AG04450 (cell line): ENCODE results near the gene MAN1B1. TPM values are rescaled to one million over a fixed set of nuclear protein-coding genes. Genes with fewer than 3 reads are reported as not detected.

Experiments used
- CTCF ChIA-PET: fragments of 300-600, 350-600 bp; formaldehyde crosslinking; extraction: SDS; loops from one replicate; lab custom pipeline; 2022; ENCODE audit warnings: antibody characterized with exemption, inconsistent platforms; lab: Charles Lee
- POLR2A ChIA-PET: fragments of 350-600 bp; formaldehyde crosslinking; extraction: SDS; loops from one replicate; lab custom pipeline; 2021; ENCODE audit warnings: antibody characterized with exemption, inconsistent platforms; lab: Yijun Ruan, JAX
- DNase-seq: peaks from one replicate; pipeline ENCODE4 v3.0.0-alpha.2; 2011; ENCODE audit warnings: low read depth, low spot score
- H3K27ac ChIP-seq: one replicate; pipeline ENCODE4 v1.5.1; 2012; ENCODE audit warnings: low read depth, low read length, control low read depth
- H3K27me3 ChIP-seq: one replicate; pipeline ENCODE4 v1.6.0; 2012; ENCODE audit warnings: low read length; ENCODE audit not compliant: control insufficient read depth, insufficient read depth
- H3K4me3 ChIP-seq: 2 replicates; pipeline ENCODE4 v1.5.1; 2011; ENCODE audit warnings: mild to moderate bottlenecking, low read depth, low read length, control low read depth
- H3K9me3 ChIP-seq: 2 replicates; pipeline ENCODE4 v1.5.1; 2012; ENCODE audit warnings: low read length; ENCODE audit not compliant: control insufficient read depth, insufficient read depth
- CTCF ChIP-seq: IDR thresholded peaks from 2 replicates; pipeline ENCODE4 v1.5.1; 2011; ENCODE audit warnings: low read depth, low read length, control low read depth, inconsistent platforms
- polyA plus RNA-seq: library from polyadenylated mRNA; depleted of rRNA; stranded (reverse); fragments of >200 nt; gene quantifications from 2 replicates; pipeline ENCODE4 v1.2.3, GENCODE V29; 2011

Gene MAN1B1
- polyA plus RNA-seq, 1 experiment, result 40.8 TPM

GRCh38 chr9:137080260-137081122 is 6.3 kb upstream of the MAN1B1 start:
- Histone ChIP-seq H3K4me3 (no peak overlapping the region), H3K27ac (no peak overlapping the region), H3K27me3 (no peaks in the 10 kb centered on the region), H3K9me3 (no peaks in the 10 kb centered on the region; the same call in 1 of the 2 replicates)
- CTCF ChIA-PET, result interaction anchor here (1.9 kb wide), 1 partner anchor 16 kb away, joined by 8 read pairs; no protein-coding TSS in a partner anchor
- no peak for TF ChIP-seq CTCF
- POLR2A ChIA-PET, result no interaction called here
- DNase-seq, result no peak

GRCh38 chr9:137082222-137082924 is 4.4 kb upstream of the MAN1B1 start:
- CTCF ChIA-PET, result interaction anchor here (0.9 to 1.9 kb wide), 5 partner anchors 14 to 36 kb away, joined by 3 to 11 read pairs (median 6); no protein-coding TSS in a partner anchor
- POLR2A ChIA-PET, result no interaction called here
- Histone ChIP-seq H3K27me3 (no peaks in the 10 kb centered on the region), H3K9me3 (no peaks in the 10 kb centered on the region; the same call in 1 of the 2 replicates), H3K4me3 (no peak overlapping the region), H3K27ac (peak overlapping the region; percentile 78)
- no peak for TF ChIP-seq CTCF
- no peak for DNase-seq

- CTCF ChIA-PET, result interaction anchor here (0.9 to 1.9 kb wide), 2 partner anchors 15 to 19 kb away, joined by 3 to 11 read pairs; no protein-coding TSS in a partner anchor
- Histone ChIP-seq H3K4me3 (no peak overlapping the region), H3K27me3 (no peaks in the 10 kb centered on the region), H3K9me3 (no peaks in the 10 kb centered on the region; the same call in 1 of the 2 replicates), H3K27ac (peak overlapping the region; percentile 78)
- POLR2A ChIA-PET, result interaction anchor here (0.8 to 1.4 kb wide), 2 partner anchors 106 to 356 kb away, joined by 3 read pairs; partner anchors contain the start of gene SSNA1
- TF ChIP-seq CTCF, result no peak
- DNase-seq, result no peak
Measured at GRCh38 chr9:137082925-137083290, 3.9 kb upstream of the MAN1B1 start.

GRCh38 chr9:137083394-137084004 is 3.3 kb upstream of the MAN1B1 start:
- H3K4me3 ChIP-seq, result no peak overlapping the region
- peak overlapping the region; percentile 93 for H3K27ac ChIP-seq
- POLR2A ChIA-PET, result interaction anchor here (0.8 to 1.4 kb wide), 2 partner anchors 105 to 356 kb away, joined by 3 read pairs; partner anchors contain the start of gene SSNA1
- no peaks in the 10 kb centered on the region for H3K27me3 ChIP-seq
- no peaks in the 10 kb centered on the region; the same call in 1 of the 2 replicates for H3K9me3 ChIP-seq
- DNase-seq, result peak; percentile 91
- CTCF ChIA-PET, result interaction anchor here (0.9 to 1.9 kb wide), 2 partner anchors 16 to 19 kb away, joined by 3 to 11 read pairs; no protein-coding TSS in a partner anchor
- TF ChIP-seq CTCF, result no peak
